HG02884 (cell line): ENCODE data around the gene SNAPC4.

Experiments used
- ATAC-seq: cut with Tn5 transposase; IDR thresholded peaks from one replicate; pipeline ENCODE4 v1.9.1; 2021; ENCODE audit warnings: mild to moderate bottlenecking, moderate library complexity; ENCODE audit not compliant: unreplicated experiment

Gene SNAPC4, protein sequence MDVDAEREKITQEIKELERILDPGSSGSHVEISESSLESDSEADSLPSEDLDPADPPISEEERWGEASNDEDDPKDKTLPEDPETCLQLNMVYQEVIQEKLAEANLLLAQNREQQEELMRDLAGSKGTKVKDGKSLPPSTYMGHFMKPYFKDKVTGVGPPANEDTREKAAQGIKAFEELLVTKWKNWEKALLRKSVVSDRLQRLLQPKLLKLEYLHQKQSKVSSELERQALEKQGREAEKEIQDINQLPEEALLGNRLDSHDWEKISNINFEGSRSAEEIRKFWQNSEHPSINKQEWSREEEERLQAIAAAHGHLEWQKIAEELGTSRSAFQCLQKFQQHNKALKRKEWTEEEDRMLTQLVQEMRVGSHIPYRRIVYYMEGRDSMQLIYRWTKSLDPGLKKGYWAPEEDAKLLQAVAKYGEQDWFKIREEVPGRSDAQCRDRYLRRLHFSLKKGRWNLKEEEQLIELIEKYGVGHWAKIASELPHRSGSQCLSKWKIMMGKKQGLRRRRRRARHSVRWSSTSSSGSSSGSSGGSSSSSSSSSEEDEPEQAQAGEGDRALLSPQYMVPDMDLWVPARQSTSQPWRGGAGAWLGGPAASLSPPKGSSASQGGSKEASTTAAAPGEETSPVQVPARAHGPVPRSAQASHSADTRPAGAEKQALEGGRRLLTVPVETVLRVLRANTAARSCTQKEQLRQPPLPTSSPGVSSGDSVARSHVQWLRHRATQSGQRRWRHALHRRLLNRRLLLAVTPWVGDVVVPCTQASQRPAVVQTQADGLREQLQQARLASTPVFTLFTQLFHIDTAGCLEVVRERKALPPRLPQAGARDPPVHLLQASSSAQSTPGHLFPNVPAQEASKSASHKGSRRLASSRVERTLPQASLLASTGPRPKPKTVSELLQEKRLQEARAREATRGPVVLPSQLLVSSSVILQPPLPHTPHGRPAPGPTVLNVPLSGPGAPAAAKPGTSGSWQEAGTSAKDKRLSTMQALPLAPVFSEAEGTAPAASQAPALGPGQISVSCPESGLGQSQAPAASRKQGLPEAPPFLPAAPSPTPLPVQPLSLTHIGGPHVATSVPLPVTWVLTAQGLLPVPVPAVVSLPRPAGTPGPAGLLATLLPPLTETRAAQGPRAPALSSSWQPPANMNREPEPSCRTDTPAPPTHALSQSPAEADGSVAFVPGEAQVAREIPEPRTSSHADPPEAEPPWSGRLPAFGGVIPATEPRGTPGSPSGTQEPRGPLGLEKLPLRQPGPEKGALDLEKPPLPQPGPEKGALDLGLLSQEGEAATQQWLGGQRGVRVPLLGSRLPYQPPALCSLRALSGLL (N-terminal part only)

DNA sequence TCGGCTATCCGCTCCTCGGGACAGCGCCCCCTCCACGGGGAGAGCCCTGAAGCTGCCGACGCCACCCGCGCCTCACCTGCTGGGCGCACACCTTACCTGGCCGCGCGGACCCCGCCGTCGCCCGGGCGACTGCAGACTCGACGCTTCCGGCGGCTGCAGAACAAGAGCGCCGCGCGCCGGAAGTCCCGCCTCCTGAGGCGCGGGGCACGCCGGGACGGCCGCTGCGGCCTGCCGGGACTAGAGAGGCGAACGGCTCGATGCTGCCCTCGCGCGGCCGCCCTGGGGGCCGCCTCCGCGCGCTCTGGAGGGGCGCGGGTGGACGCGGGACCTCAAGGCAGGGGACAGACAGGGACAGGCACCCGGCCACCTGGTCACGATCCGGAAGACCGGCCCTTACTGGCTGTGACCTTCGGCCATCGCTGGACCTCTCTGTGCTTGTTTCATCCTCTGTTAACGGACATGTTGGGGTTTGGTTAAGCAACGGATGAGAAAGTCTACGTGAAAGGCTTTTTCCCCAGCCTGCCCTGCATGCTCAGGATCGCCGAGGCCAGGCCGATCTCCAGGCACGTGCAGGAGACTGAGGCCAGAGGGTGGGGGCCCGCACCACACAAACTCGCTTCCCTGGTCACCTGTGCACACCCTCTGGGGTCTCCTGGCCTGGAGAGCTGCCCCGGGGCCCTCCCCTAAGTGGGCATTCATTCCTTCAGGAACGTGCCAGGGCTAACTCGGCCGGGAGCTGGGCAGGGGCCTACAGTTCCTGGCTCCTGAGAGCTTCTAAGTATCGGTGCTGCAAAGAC lies at the start of gene SNAPC4:
SNAPC4 (minus strand) TSS at position 133 of the 797 bp plus-strand sequence. CDS start 1,742 bp downstream, outside the sequence.
- ATAC-seq: peak; percentile 53

DNA sequence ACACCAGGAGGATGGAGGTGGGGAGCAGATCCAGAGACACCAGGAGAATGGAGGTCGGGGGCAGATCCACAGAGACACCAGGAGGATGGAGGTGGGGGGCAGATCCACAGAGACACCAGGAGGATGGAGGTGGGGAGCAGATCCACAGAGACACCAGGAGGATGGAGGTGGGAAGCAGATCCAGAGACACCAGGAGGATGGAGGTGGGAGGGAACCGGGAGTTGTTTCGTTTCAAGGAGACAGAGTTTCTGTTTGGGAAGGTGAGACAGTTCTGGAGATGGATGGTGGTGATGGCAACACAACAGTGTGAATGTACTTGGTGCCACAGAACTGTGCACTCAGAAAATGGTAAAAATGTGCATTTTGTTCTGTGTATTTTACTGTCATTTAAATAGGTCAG lies 48.7 kb upstream of the SNAPC4 start:
- ATAC-seq: no peak

DNA sequence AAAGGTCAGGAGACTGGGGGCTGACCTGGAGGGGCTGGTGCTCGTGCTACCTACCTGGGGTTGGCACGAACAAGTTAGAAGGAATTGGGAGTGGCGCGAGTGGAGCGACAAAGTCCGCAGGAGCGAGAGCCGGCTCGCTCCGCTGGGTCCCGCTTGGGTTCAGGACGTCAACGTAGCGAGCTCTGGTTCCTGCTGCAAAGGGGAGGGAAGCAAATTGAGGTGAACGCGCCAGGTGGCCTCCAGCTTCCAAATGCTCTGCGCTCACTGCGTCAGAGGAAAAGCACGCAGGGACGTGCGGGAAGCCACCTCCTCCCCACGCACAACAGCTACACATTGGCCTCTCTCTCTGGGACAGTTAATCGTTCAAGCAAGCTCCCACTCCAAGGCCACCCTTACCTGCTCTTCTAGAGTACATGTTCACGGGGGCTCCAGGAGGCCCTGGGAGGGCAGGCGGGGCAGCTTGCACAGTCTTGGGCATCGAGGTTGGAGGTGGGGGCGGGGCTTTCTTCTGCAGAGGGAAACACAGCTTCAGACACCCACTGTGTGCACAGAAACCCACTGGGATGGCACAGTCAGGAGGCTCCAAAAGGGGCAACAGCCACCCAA lies 47.3 kb upstream of the SNAPC4 start:
- ATAC-seq: no peak

DNA sequence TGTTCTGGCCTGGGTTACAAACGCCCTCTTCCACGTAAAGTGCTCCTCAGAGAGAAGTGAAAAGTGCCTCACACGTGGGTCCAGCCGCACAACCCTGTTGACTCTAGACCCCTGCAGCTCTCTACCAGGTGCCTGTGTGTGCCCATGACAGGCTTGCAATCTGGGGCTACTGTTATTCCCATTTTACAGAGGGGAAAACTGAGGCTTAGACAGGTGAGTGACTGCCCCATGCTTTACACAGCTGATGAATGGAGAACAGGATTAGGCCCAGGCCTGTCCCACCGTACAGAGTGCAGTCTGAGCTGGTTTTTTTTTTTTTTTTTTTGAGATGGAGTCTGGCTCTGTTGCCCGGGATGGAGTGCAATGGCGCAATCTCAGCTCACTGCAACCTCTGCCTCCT lies 45.8 kb upstream of the SNAPC4 start:
- ATAC-seq: no peak

GRCh38 chr9:136444102-136444501 lies 44.1 kb upstream of the SNAPC4 start:
- ATAC-seq: no peak

GRCh38 chr9:136443687-136444086 lies 43.7 kb upstream of the SNAPC4 start:
- ATAC-seq: no peak

DNA sequence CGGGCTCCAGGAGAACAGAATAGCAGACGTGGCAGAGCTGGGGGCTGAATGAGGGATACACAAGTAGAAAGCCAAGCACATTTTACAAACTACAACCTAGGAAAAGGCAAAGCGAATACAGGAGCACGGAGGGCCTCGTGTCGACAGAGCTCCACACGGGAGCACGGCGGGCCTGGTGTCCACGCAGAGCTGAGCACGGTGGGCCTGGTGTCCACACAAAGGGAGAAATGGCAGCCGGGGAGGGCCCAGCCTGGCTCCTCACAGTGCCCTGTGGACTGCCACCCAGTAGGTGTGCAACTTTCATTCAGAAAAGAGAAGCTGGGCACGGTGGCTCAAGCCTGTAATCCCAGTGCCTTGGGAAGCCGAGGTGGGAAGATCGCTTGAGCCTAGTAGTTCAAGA lies 43.1 kb upstream of the SNAPC4 start:
- no peak for ATAC-seq

DNA sequence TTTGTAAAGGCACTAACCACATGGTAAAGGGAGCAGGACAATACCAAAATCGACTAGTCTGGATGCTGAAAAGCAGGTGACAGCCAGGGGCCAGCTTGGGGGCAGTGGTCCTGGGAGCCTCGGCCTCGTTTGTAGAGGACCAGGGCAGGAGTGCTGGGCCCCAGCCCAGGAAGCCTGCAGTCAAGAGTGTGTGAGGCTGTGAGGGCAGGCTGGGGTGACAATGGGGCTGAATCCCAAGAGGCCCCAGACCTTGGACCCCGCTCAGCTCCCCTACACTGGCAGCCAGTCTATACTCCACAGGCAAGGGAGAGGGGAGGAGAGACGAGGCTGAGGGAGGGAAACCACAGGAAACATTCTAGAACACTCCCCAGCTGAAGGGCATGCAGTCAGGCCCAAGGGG lies 42.3 kb upstream of the SNAPC4 start:
- ATAC-seq: no peak

- no peak for ATAC-seq
Measured at GRCh38 chr9:136441681-136442245, 41.8 kb upstream of the SNAPC4 start.

- no peak for ATAC-seq
Measured at GRCh38 chr9:136441191-136441680, 41.3 kb upstream of the SNAPC4 start.

- ATAC-seq: peak; percentile 44
Measured at GRCh38 chr9:136439481-136440408, 39.8 kb upstream of the SNAPC4 start, which contains the start of gene INPP5E. Gene INPP5E, minus strand, starts transcription at chr9:136439845. Its CDS starts 426 bp downstream, at chr9:136439419.

DNA sequence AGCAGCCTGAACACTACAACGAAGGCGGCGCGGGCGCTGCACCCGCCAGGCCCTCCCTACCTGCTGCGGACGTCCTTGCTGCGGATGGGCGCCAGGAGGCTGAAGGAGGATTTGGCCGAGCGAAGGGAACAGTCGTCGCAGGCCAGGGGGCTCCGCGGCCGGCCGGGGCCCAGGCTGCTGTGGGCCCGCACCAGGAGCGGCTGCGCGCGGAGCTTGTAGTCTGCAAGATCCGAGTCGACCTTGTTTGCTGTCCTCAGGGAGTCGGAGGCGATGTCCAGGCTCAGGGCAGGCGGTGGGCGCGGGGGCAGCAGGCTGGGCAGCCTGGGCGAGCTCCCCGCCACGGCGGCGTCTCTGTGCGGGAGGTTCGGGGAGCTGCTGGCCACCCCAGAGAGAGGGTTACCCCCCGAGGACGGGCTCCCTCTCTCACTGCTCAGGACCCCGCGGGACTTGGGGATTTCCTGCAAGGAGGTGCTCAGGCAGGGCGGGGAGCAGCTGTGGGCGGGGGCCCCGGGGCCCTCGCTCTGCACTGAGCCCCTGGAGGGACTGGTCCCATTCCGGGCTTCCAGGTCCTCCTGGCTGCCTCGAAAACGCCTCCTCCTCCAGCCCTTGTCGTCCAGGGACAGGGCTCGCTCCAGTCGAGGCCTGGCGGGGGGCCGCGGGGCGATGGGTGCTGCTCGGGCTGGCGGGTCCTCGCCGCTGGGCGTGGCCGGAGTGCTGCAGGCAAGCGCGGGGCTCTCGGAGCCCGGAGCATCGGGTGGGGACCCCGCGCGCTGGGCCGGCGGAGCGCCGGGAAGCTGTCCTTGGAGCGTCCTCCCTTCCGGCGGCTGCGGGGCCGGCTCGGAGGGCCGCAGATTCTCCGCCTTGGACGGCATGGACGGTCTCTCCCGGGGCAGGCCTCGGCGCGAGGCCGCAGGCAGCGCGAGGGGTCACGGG lies 38.8 kb upstream of the SNAPC4 start:
- peak; percentile 41 for ATAC-seq

- no peak for ATAC-seq
Measured at GRCh38 chr9:136437839-136438547, 38.0 kb upstream of the SNAPC4 start.

GRCh38 chr9:136437430-136437829 lies 37.5 kb upstream of the SNAPC4 start:
- ATAC-seq: no peak

DNA sequence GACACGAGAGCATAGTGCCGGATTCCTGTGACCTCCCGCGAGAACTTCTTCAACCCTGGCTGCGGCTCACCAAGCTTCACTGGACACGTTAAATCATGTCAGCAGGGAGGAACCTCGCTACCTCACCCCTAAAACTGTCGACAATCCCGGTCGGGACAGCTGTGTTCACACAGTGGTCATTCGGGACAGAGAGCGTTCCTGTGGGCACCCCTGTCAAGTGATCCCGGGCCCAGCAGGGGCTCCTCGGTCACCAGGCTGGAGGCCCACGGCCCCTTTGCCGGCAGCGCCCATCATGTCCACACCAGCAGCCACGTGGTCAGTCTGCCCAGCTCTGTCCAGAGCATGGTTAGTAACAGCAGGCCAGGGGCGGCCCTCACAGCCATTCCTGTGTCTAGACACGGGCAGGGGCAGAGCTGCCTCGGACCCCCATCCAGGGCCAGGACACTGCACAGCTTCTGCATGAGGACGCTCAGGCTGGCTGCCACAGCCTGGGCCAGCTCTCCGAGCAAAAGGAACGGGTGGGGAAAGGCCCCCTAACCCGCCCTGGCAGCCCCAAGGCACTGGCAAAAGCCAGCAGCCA lies 36.2 kb upstream of the SNAPC4 start:
- ATAC-seq: no peak

DNA sequence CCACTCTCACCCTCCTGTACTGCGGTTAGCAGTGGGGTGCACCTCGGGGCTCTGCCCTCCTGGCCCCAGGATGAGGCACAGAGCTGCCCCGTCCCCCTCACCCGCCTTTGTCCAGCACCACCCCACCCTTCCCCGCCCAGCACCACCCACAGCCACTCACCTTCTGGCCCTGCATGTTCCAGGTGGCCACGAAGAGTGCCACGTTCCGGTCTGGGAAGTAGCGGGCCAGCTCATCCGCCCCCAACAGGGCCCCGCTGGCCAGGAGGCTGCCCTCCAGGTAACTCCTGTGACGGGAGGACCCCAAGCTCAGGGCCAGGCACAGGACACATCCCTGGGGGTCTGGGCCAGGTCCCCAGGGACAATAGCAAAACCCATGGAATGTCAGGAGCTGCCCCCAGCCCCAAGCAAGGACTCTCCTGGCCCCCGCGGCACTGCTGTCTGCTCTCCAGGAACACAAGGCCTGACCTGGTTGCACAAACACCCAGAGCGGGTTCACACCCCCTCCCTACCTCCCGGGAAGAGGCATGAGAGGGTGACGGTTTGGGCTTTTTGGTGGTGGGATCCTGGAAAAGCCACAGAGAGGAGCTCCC lies 34.7 kb upstream of the SNAPC4 start:
- no peak for ATAC-seq
